ENCODE results near the gene DAPK2.

DNA sequence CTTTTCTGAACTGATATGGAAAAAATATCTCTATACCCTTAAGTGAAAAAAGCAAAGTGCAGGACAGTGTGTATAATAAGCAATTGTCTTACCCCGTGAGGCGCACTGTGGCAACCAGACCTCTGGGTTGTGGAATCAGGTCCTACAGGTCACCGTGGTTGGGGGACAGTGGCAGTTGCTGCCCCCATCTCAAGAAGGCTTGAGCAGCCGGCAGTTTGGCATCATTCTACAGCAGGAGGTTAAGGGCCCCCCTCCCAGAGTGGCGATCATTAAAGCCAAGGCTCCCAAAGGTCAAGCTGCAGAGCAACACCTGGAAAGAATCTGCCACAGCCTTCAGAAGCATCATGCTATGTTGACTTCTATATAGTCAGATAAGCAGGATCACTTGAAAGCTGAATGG lies 156.5 kb downstream of the DAPK2 start:
- TF ChIP-seq PATZ1 (CRISPR knock-in tag; IDR thresholded peaks at IDR 0.05; ENCODE audit: borderline replicate concordance) (no peak), TCF4 (CRISPR knock-in tag; IDR thresholded peaks at IDR 0.05; ENCODE audit: borderline replicate concordance) (no peak), POU6F1 (CRISPR knock-in tag; IDR thresholded peaks at IDR 0.05; ENCODE audit: borderline replicate concordance, low read depth) (no peak), ZFP3 (CRISPR knock-in tag; IDR thresholded peaks at IDR 0.05) (no peak), ARNTL (CRISPR knock-in tag; IDR thresholded peaks at IDR 0.05; ENCODE audit: borderline replicate concordance, low read depth) (no peak), ZNF565 (CRISPR knock-in tag; conservative IDR thresholded peaks at IDR 0.05; ENCODE audit: low read depth) (no peak)
